ENCODE measurements around the gene DIS3L2. TPM values are rescaled to one million over a fixed set of nuclear protein-coding genes. Genes with fewer than 3 reads are reported as not detected.

Gene DIS3L2
- total RNA-seq, 1 donor from 2014 or later: 20.6 TPM

DNA sequence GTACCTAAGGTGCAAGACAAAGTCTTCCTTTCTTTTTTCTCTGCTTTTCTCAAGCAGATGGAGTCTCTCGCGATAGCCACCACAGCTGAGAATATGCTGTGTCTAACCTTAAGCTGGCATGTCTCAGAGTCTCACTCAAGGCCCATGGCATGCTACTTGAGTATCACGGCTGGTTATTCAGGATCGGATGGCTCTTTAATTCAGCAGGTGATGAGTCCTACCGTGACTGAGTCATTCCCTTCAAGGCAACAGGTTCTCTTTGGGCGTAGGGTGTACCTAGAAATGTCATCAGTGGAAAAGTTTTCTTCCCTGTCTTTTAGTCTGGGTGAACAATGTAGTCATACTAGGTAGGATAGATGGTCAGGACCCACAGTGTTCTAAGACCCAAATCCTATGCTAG is 136.2 kb downstream of the DIS3L2 start:
- Histone ChIP-seq H3K36me3 (peaks cover 13 to 31% of the 10 kb centered on the region in 2 donors), H3K9me3 (peaks cover 8 to 22% of the 10 kb centered on the region in 2 donors), H3K4me1 (no peaks in the 10 kb centered on the region), H3K27ac (no peak overlapping the region), H3K27me3 (no peaks in the 10 kb centered on the region), H3K4me3 (no peak overlapping the region)
- TF ChIP-seq CTCF (IDR thresholded peaks at IDR 0.05): no peak
- intact Hi-C loops (cut with DNase I): no loop called here
- DNase-seq (ENCODE audit: low spot score in 2 of 2): no peak

- Histone ChIP-seq H3K27me3 (no peaks in the 10 kb centered on the region), H3K27ac (no peak overlapping the region), H3K36me3 (peaks cover 5 to 12% of the 10 kb centered on the region in 2 donors), H3K4me3 (no peak overlapping the region), H3K4me1 (no peaks in the 10 kb centered on the region), H3K9me3 (peaks cover 0 to under 1% of the 10 kb centered on the region in 2 donors)
- TF ChIP-seq CTCF (IDR thresholded peaks at IDR 0.05): no peak
- no peak for DNase-seq (ENCODE audit: low spot score in 2 of 2)
- intact Hi-C loops (cut with DNase I): no loop called here
Measured at GRCh38 chr2:232102380-232102779, 140.9 kb downstream of the DIS3L2 start.

- Histone ChIP-seq H3K27me3 (no peaks in the 10 kb centered on the region), H3K36me3 (peaks cover 0 to 4% of the 10 kb centered on the region in 2 donors), H3K9me3 (no peaks in the 10 kb centered on the region), H3K27ac (no peak overlapping the region), H3K4me3 (no peak overlapping the region), H3K4me1 (no peaks in the 10 kb centered on the region)
- intact Hi-C loops (cut with DNase I): no loop called here
- no peak for TF ChIP-seq CTCF (IDR thresholded peaks at IDR 0.05)
- no peak for DNase-seq (ENCODE audit: low spot score in 2 of 2)
Measured at GRCh38 chr2:232103140-232103737, 141.7 kb downstream of the DIS3L2 start.

DNA sequence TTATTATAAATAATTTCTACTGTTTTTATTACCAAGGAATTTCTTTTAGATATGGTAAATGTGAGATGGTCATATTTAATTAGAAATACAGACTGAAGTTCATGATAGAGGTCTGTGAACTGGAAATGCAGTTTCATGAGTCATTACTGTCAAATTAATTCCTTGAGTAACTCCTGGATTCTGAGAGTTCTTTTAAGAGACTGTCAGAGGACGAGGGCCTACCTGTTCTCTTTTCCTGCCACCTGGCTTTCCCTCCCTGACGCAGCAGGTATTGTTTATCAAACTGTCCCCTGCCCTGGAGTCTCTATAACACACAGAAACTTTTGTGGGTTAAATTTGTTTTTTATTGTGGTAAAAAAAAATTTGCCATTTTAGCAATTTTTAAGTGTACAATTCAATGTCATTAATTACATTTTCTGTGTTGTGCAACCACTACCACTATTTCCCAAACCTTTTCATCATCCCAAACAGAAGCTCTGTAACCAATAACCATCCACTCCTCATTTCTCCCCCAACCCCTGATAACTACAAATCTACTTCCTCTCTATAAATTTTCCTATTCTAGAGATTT is 142.6 kb downstream of the DIS3L2 start:
- H3K27me3 ChIP-seq: no peaks in the 10 kb centered on the region
- DNase-seq (ENCODE audit: low spot score in 2 of 2): no peak
- peaks cover 0 to 2% of the 10 kb centered on the region in 2 donors for H3K36me3 ChIP-seq
- no peaks in the 10 kb centered on the region for H3K4me1 ChIP-seq
- H3K4me3 ChIP-seq: no peak overlapping the region
- TF ChIP-seq CTCF (IDR thresholded peaks at IDR 0.05): no peak
- intact Hi-C loops (cut with DNase I): no loop called here
- H3K9me3 ChIP-seq: no peaks in the 10 kb centered on the region
- H3K27ac ChIP-seq: no peak overlapping the region

DNA sequence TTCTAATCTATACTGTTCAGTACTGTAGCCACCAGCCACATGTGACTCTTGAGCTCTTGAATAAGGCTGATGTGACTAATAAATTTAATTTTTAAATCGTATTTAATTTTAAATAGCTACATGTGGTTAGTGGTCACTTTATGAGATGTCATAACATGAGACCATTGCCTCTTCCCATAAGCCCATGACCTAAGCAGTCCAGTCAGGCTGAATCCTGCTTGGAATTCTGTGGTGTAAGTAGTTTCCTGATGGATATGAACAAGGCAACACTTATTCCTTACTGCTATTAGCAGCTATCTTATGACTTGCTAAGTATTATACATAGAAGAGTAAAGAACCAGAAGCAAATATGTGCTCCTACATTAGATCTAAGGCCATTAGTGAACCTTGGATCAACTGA is 150.0 kb downstream of the DIS3L2 start:
- Histone ChIP-seq H3K36me3 (peaks cover 0 to 4% of the 10 kb centered on the region in 2 donors), H3K4me1 (no peaks in the 10 kb centered on the region), H3K4me3 (no peak overlapping the region), H3K27ac (no peak overlapping the region), H3K27me3 (no peaks in the 10 kb centered on the region), H3K9me3 (no peaks in the 10 kb centered on the region)
- no peak for DNase-seq (ENCODE audit: low spot score in 2 of 2)
- intact Hi-C loops (cut with DNase I): no loop called here
- no peak for TF ChIP-seq CTCF (IDR thresholded peaks at IDR 0.05)

Data from ascending aorta (tissue), 2 donors.